GOT3 (cell line): ENCODE data around the gene KLHL20.
A peak's percentile ranks its signal among the peaks of the same experiment; 100 is the strongest.
"Not testable (repeated sequence)": the region's sequence is repeated elsewhere in the genome, so short reads cannot be mapped to it uniquely, and the experiment has no call there.

Source experiments
- DNase-seq: peaks from one replicate; lab custom pipeline; 2025; ENCODE audit warnings: mixed read lengths; lab: John Stamatoyannopoulos, UW

KLHL20 gene

DNA sequence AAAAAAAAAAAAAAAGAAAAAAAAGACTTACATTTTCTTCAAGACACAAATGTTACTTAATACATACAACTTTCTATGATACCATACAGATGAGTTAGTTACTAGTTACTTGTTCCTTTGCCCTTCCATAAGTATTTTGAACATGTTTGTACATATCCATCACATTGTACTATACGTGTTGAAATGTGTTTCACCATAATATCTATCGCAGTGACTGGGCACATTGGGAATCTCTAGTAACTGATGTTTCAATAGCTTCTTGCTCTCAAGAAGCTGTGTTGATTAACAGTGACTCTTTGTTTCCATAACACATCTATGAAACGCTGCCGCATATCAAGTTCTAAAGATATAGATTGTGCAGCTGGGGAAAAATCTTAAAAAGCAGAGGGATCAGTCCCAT, 42.9 kb downstream of the KLHL20 start:
- DNase-seq: no peak

DNA sequence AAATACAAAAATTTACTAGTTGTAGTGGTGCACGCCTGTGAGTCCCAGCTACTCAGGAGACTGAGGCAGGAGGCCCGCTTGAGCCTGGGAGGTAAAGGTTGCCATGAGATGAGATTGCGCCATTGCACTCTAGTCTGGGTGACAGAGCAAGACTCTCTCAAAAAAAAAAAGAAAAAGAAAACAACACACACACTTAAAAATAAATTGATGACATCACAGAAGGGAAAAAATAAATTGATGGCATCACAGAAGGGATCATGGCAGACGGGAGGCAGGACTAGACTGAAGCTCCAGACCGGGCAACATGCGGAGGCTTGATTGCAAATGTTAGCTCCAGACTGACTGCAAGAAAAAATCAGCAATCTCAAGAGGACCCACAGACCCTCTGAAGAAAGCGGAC, 43.3 kb downstream of the KLHL20 start:
- DNase-seq: no peak

DNA sequence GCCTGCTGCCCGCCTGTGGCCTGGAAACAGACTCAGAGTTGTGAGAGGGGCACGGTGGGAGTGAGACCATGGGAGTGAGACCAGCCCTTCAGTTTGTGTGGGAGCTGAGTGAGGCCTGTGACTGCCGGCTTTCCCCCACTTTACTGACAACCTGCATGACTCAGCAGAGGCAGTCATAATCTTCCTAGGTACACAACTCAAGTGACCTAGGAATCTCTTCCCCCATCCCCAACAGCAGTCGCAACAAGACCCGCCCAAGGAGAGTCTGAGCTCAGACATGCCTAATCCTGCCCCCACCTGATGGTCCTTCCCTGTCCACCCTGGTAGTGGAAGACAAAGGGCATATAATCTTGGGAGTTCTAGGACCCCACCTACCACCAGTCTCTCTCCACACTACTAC, 44.2 kb downstream of the KLHL20 start:
- no peak for DNase-seq

DNA sequence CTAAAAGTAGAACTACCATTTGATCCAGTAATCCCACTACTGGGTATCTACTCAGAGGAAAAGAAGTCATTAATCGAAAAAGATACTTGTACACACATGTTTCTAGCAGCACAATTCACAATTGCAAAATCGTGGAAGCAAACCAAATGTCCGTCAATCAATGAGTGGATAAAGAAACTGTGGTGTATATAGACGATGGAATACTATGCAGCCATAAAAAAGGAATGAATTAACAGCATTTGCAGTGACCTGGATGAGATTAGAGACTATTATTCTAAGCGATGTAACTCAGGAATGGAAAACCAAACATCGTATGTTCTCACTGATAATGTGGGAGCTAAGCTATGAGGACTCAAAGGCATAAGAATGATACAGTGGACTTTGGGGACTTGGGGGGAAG, 49.5 kb downstream of the KLHL20 start:
- DNase-seq: not testable (repeated sequence)

DNA sequence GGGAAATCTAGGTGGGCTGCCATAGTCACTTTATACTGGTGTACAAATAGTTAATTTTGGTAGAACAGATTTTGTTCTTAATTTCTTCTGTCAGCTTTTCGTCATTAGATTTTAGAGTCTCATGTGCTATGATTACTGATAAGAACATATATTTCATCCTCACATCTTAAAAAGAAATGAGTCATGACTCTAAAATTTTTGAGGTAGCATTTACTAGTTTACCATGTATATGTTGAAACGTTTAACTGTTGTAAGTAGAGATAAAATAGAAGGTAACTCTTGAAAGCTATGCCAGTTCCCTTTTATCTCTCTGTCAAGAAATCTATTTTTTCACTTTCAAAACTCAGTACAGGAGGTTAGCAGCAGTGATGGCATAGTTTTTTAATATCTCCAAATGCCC, 53.4 kb downstream of the KLHL20 start:
- DNase-seq: no peak

DNA sequence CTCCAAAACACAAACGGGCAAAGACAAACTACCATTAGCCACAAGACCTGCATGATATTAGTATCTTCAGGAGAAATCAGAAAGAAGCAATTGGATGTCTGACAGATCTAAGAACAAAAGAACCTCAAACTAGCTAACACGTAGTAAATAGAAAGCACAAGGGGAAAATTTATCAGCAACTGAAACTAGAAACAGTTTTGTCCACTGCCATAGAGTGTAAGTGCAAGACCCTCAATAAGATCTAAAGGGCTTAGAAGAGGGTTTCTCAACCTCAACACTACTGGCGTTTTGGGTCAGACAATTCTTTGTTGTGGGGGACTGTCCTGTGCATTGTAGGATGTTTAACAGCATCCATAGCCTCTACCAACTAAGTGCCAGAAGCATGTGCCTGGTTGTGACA, 54.0 kb downstream of the KLHL20 start:
- no peak for DNase-seq

DNA sequence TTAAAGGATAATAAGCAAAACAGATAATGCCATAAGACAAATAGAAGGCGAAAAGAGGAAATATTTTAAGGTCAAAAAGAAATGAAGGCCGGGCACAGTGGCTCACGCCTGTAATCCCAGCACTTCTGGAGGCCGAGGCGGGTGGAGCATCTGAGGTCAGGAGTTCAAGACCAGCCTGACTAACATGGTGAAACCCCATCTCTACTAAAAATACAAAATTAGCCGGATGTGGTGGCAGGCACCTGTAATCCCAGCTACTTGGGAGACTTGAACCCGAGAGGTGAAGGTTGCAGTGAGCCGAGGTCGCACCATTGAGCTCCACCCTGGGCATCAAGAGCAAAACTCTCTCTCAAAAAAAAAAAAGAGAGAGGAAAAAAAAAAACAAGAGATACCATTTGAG, 55.5 kb downstream of the KLHL20 start:
- DNase-seq: not testable (repeated sequence)

DNA sequence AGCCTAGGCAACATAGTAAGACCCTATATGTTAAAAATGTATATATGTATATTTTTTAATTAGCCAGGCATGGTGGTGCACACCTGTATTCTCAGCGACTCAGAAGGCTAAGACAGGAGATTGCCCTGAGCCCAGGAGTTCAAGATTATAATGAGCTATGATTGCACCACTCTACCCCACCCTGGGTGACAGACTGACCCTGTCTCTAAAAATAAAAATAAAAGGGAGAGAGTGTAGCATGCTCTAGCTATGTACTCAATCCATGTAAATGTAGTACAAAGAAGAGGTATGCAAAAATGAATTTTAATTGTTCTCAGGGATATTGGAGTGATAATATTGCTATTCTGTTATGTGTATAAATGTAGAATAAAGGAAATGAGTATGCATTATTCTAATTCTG, 56.8 kb downstream of the KLHL20 start:
- no peak for DNase-seq

DNA sequence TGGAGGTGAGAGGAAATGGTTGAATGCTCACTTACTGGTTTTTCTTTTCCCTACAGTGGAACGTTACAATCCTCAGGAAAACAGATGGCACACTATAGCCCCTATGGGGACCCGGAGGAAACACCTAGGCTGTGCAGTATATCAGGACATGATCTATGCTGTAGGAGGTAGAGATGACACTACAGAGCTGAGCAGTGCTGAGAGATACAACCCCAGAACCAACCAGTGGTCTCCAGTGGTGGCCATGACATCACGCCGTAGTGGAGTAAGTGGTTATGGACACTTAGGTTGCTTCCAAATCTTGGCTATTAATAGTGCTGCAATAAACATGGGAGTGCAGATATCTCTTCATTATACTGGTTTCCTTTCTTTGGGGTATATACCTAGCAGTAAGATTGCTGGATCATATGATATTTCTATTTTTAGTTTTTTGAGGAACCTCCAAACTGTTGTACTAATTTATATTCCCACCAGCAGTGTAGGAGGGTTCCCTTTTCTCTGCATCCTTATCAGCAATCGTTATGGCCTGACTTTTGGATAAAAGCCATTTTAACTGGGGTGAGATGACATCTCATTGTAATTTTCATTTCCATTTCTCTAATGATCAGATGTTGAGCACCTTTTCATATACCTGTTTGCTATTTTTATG, 60.9 kb downstream of the KLHL20 start:
- DNase-seq: no peak

DNA sequence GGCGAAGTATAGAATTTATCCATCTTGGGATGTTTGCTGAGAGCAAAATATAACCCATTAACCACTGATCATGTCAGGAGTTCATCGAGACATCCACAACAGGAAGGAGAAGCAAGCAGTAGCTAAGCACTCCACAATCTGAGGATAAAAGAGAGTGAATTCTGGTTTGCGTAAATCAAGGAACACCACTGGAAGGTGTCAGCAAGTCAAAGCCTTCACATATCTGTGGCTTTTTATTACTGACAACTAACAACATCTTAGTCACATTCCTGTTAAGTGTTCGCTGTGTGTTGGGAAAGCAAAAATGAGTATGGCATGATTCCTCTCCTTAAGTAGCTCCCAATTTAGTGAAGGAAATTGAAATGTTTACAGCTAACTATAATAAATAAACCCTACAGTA, 65.2 kb downstream of the KLHL20 start:
- DNase-seq: no peak

DNA sequence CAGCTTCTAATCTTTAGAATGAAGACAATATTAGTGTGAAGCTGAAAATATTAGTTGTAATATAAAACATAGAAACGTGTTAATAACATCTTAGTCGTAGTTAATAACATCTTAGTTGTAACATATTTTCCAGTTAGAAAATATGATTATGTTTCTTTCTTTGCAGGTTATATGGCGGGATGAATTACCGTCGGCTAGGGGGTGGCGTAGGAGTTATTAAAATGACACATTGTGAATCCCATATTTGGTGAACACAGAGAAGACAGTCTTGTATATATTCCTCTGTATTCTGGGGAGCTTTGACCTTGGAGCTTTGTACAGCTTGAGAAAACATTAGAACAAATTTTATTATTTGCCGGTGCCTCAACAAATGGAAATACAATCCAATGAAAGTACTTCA, 70.2 kb downstream of the KLHL20 start:
- no peak for DNase-seq

DNA sequence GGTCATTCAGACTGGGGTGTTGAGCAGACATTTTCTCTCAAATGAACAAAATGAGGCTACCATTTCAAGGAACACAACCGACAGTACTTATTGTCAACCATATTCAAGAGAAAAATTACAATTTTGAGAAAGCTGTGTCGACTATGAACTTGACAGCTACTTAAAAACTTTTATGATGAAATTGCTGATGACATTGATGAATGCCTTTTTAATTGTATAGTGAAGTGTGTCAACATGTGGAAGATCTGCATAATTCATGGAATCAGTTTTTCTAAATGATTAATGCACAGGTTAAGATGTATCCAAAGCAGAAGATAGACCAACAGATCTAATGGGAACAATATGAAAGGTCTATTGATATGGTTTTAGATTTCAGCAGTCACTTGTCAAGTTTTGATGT, 75.1 kb downstream of the KLHL20 start:
- DNase-seq: no peak

DNA sequence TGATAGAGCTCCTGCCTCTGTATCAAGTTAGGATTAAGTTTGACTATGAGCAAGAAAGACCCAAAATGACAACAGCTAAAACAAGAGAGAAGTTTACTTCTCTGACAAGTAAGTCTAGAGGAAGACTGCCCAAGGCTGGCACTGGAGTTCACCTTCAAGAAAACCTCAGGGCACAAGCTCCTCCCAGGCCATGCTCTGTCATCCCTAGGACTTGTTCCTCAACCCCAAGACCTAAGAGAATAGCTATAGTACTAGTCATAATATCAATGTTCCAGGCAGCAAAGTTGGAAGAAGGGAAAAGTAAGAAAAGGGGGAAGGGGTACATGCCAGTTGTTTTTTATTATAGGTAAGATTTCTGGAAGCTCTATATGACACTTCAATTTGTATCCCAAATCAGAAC, 83.3 kb downstream of the KLHL20 start:
- DNase-seq: no peak

DNA sequence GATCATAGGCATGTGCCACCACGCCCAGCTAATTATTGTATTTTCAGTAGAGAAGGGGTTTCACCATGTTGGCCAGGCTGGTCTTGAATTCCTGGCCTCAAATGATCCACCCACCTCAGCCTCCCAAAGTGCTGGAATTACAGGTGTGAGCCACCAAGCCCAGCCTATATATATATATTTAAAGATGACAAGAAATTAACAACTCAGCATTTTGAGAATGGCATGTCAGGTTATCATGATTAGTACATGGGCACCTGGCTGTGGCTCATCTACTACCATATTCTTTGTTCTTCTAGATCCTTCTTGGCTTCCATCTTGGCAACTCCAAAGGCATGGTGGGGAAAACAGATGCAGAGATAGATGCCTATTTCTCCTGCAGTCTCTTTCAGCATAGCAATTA, 85.2 kb downstream of the KLHL20 start:
- DNase-seq: not testable (repeated sequence)

DNA sequence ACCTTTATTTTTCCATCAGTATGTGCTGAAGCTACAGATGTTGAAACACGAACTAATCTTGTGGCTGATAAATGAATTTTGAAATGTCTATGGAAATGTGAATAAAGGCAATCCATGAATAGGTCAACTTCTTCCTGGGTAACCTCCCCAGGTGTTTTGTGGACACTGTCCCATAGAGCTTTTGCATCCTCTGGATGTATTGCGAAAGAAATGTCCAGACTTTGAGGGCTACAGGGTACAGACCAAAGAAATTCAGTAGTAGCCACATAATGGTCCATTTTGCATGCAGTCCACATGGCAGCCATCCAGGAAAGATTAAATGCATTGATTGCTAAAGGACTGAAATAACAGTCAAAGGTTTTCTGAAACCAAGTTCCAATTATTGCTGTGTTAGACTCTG, 88.2 kb downstream of the KLHL20 start:
- no peak for DNase-seq

DNA sequence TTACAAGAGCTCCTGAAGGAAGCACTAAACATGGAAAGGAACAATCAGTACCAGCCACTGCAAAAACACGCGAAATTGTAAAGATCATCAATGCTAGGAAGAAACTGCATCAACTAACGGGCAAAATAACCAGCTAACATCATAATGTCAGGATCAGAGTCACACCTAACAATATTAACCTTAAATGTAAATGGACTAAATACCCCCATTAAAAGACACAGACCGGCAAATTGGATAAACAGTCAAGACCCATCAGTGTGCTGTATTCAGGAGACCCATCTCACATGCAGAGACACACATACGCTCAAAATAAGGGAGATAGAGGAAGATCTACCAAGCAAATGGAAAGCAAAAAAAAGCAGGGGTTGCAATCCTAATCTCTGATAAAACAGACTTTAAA, 98.9 kb downstream of the KLHL20 start:
- DNase-seq: not testable (repeated sequence)

DNA sequence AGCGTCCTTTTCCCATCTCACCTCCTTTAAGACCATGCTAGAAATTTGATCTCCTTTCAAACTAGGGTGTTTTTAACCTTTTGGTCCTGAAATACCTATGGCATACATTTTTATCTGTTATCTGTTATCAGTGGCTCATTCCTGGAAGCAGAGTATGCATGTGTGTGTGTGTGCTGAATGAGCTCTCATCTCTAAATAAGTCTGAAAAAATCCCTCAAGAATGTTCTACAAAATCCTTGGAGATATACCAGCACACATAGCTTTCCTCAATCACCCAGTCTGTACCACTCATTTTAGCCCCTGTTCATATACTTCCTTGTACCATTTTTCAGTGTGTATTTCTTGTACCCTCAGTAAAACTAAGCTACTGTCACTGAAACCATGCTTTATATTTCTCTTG, 103.7 kb downstream of the KLHL20 start:
- DNase-seq: no peak

DNA sequence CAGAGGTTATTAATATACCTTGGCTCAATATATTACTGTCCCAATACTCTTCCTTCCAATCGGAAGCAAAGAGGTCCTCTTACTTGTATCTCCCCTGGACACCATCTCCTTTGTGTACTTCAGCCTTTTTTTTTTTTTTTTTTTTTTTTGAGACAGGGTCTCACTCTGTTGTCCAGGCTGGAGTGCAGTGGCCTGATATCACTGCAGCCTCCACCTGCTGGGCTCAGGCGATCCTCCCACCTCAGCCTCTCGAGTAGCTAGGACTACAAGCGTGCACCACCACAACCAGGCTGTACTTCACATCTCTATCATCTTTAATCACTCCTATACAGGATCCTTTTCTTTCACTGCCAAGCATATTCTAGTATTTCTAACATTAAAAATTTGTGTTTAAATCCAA, 106.9 kb downstream of the KLHL20 start:
- no peak for DNase-seq

DNA sequence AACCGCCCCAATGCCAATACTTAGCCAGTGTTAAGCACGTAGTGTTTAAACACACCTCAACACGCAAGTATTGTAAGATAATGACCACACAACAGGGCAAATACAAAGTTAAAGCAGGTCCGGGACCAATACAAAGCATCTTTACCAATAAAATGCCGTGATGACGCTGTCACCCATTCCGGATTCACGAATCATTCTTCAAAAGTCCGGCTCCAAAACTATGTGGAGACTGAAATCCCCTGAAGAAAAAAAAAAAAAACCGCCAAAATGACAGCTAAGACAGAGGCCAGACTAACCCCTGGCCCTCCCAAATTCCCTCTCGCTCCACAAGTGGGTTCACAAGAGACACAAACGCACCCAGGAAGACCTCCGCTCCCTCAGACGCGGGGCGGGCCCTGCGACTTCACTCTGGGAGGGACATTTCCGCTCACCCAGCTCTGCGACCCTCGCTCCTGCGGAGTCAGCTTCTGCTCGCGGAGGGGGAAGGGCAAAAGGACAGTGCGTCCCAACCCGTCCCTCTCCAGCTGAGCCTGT, 109.1 kb downstream of the KLHL20 start:
- no peak for DNase-seq

DNA sequence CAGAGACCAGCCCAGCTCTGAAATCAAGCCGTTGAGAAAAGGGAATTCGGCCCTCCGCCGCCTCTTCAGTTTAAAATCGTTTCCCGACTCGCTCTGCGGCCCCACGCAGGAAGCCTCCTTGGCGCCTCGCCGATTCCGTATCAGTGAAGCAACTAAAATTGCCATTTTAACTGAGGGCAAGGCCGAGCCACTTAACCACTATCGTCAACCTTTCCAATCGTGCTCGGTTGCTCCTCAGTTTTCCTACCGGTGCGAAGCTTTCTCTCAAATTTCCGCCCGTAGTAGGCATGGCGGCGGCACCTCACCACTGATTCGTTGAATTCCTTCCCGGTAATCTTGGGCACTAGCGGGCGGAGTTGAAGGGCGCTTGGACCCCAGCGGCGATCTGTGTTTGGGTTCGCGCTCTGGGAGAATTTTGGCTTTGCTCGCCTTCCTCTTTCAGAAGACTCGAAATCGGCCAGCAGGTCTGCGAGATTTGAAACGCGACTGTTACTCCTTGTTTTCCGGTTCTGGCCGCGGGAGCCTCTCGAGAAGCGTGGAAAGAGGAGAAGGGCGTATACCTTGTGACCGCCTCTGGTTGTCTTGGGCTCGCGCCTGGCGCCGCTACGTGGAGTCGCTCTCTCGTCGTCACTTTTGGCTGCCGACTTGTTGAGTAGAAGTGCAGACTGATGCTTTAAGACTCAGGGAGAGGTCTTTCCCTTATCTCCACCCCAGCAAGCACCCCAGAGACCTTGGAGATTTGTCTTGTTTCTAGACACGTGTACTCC, 109.7 kb downstream of the KLHL20 start, which contains the start of the genes CENPL and DARS2:
Gene CENPL (minus strand): TSS at position 569 of the 767 bp plus-strand sequence. CDS start 13,584 bp downstream, outside the sequence.
Gene DARS2 (plus strand): TSS at position 359 of the 767 bp plus-strand sequence. CDS start 557 bp downstream, outside the sequence.
- peak; percentile 100 for DNase-seq

DNA sequence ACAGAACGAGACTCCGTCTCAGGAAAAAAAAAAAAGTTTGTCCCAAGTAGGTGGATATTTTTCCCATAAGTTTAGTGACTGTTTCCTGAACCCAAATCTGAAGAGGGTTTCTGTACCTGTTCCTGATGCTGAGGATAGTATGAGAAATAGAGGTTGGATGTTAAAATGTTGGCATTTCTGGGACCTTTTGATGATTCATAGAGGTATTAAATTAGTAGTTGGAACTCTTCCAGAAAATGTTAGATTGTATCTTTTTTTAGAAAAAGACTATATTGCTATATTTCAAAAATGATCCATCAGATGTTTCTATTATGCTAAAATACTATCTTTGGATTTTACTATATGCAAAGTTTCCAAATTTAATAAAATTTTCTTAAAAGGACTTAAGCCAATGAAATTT, 112.8 kb downstream of the KLHL20 start:
- DNase-seq: no peak

DNA sequence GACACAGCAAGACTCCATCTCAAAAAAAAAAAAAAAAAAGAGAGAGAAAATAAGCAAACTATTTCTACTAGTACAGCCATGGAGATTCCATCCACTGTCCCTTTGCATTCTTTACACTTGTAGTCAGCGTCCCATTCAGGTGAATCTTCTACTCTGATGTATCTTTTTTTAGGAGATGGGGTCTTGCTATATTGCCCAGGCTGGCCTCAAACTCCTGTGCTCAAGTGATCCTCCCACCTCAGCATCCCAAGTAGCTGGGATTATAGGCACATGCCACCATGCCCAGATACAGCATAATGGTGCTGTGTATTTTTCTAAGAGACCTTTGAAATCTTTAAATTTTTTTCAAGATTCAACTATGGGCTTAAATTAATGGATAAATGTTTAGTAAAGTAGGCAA, 118.0 kb downstream of the KLHL20 start:
- DNase-seq: no peak
